ENCODE measurements around the gene MUC12.
"Not testable (repeated sequence)": the region's sequence is repeated elsewhere in the genome, so short reads cannot be mapped to it uniquely, and the experiment has no call there.

The MUC12 gene

GRCh38 chr7:100998530-100998929 lies 29.2 kb downstream of the MUC12 start:
- DNase-seq: not testable (repeated sequence)

DNA sequence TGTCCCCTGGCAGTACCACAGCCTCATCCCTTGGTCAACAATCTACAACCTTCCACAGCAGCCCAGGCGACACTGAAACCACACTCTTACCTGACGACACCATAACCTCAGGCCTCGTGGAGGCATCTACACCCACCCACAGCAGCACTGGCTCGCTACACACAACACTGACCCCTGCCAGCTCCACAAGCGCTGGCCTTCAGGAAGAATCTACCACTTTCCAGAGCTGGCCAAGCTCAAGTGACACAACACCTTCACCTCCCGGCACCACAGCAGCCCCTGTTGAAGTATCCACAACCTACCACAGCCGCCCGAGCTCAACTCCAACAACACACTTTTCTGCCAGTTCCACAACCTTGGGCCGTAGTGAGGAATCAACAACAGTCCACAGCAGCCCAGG lies 30.0 kb downstream of the MUC12 start:
- DNase-seq: not testable (repeated sequence)

- DNase-seq: not testable (repeated sequence)
Observed at GRCh38 chr7:101000025-101000424, 30.7 kb downstream of the MUC12 start.

- DNase-seq: not testable (repeated sequence)
Observed at GRCh38 chr7:101002333-101002732, 33.0 kb downstream of the MUC12 start.

GRCh38 chr7:101007361-101007760 lies 38.0 kb downstream of the MUC12 start:
- not testable (repeated sequence) for DNase-seq

GRCh38 chr7:101009629-101010028 lies 40.3 kb downstream of the MUC12 start:
- no peak for DNase-seq

DNA sequence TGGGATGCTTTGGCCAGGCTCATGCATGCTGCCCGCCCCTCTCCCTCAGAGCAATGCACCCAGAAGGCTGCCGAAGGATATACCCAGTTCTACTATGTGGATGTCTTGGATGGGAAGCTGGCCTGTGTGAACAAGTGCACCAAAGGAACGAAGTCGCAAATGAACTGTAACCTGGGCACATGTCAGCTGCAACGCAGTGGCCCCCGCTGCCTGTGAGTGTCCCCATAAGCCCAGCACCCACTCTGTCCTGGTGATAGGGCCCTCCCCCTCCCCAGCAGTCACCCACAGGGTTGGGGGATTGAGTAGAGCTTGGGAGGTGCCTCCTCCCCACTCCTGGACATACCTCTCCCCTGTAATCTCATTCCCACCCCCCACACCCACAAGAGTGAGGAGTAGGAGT lies 43.6 kb downstream of the MUC12 start:
- no peak for DNase-seq

DNA sequence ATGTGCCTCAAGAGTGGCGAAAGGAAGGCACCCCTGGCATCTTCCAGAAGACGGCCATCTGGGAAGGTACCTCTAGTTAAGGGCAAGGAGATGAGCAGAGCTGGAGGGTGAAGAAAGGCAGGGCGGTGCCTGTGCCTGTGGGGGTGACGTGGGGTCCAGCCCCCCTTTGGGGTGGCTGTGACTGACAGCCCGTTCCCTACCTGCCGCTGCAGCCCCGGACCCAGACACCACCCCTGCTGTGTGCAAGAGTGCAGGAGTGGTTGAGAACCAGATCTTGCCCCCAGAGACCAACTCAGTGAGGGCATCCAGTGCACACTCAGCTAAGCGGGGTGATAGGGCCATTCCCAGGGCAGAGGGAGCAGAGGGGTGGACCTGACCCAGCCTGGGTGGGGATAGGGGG lies 46.3 kb downstream of the MUC12 start:
- DNase-seq: no peak

- DNase-seq: no peak
Observed at GRCh38 chr7:101017064-101017777, 47.9 kb downstream of the MUC12 start.

DNA sequence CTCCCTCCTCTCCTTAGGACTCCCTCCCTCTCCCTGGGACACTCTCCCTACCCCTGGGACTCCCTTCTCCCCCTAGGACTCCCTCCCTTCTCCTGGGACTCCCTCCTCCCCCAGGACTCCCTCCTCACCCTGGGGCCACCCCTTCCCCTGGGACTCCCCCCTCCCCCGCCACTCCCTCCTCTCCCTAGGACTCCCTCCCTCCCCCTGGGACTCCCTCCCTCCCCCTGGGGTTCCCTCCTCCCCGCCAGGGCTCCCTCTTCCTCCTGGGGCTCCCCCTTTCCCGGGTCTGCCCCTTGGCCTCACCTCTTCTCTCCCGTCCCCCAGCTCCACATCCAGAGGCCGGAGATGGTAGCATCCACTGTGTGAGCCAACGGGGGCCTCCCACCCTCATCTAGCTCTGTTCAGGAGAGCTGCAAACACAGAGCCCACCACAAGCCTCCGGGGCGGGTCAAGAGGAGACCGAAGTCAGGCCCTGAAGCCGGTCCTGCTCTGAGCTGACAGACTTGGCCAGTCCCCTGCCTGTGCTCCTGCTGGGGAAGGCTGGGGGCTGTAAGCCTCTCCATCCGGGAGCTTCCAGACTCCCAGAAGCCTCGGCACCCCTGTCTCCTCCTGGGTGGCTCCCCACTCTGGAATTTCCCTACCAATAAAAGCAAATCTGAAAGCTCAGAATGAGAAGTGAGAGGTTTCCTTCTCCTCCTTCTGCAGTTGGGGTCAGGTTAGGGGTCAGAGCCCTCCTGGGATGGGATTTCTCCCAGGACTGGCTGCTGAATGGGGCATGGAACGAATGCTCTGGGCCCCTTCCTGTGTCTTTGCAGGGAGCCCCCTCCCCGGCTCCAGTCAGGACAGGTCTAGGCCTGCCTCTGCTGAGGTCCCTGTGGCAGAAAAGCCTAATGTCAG lies 49.2 kb downstream of the MUC12 start:
- no peak for DNase-seq

DNA sequence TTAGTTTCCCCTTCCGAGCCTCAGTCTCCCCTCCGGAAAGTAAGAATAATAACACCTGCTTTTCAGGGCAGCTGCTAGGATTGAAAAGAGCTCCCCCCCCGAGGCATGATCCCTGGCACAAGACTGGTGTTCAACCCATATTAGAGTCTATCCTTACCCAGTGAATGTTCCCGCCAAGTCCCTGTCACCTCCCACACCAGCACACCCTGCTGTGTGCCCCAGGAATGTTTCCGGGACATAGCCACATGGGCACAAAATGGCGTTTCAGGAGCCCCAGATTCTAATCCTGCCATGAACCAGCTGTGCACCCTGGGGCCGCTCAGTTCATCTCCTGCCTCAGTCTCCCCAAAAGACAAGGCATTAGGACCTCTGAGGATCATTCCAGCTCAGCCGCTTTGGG lies 51.1 kb downstream of the MUC12 start:
- DNase-seq: no peak

DNA sequence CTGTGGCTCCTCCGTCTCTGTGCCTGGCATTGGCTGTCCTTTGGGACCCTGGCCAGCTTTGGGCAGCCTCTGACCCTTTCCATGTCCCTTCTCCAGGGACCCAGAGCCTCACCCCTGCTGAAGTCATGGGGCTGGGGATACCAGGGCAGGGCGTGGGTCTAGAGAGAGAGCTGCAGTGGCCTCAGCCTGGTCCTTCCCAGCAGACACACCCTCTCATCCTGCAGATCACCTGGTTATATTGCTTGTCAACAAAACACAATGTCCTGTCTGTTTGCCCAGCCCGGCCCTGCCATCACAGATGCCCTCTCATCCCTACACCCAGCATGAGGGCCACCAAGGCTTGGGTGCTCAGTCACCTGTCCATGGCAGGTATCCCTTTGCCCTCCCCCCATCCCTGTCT lies 52.3 kb downstream of the MUC12 start:
- DNase-seq: no peak

- DNase-seq: no peak
Observed at GRCh38 chr7:101023839-101024238, 54.5 kb downstream of the MUC12 start.

DNA sequence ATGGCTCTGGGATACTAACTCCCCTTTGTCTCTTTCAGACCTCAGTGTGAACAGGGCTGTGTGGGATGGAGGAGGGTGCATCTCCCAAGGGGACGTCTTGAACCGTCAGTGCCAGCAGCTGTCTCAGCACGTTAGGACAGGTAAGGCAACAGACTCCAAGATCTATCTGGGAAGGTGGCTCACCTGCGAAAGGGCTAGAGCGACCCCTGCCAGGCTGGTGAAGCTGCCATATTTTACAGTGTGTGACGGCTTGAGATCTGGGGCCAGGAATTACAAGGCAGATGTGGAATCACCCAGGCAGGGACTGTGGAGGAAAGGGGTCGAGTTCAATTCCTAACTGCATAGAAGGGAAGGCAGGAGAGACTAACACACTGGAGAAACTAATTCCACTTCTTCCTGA lies 61.7 kb downstream of the MUC12 start:
- DNase-seq: no peak

- DNase-seq: no peak
Observed at GRCh38 chr7:101035941-101036340, 66.6 kb downstream of the MUC12 start.

- DNase-seq: not testable (repeated sequence)
Observed at GRCh38 chr7:101041283-101041682, 71.9 kb downstream of the MUC12 start.

DNA sequence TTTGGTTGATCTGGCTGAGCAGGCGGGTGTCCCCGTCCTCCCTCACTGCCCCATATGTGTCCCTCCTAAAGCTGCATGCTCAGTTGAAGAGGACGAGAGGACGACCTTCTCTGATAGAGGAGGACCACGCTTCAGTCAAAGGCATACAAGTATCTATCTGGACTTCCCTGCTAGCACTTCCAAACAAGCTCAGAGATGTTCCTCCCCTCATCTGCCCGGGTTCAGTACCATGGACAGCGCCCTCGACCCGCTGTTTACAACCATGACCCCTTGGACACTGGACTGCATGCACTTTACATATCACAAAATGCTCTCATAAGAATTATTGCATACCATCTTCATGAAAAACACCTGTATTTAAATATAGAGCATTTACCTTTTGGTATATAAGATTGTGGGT lies 89.0 kb downstream of the MUC12 start:
- no peak for DNase-seq

GRCh38 chr7:101059620-101059942 lies 90.2 kb downstream of the MUC12 start:
- no peak for DNase-seq

DNA sequence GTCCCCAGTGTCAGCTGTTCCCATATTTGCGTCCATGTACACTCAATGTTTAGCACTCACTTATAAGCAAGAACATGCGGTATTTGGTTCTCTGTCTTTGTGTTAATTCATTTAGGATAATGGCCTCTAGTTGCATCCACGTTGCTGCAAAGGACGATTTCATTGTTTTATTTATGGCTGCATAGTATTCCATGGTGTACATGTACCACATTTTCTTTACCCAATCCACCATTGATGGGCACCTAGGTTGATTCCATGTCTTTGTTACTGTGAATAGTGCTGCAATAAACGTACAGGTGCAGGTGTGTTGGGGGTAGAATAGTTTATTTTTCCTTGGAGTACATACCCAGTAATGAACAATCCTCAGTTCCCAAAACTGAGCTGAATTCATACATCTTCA lies 91.6 kb downstream of the MUC12 start:
- no peak for DNase-seq

GRCh38 chr7:101064176-101064550 lies 94.8 kb downstream of the MUC12 start:
- DNase-seq: not testable (repeated sequence)

DNA sequence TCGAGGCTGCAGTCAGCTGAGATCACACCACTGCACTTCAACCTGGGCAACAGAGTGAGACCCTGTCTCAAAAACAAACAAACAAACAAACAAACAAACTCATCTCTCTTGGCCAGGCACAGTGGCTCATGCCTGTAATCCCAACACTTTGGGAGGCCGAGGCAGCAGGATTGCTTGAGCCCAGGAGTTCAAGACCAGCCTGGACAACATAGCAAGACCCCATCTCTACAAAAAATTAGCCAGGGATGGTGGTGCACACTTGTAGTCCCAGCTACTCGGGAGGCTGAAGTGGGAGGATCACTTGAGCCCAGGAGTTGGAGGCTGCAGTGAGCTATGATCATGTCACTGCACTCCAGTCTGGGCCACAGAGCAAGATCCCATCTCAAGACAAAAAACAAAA lies 95.8 kb downstream of the MUC12 start:
- DNase-seq: not testable (repeated sequence)

DNA sequence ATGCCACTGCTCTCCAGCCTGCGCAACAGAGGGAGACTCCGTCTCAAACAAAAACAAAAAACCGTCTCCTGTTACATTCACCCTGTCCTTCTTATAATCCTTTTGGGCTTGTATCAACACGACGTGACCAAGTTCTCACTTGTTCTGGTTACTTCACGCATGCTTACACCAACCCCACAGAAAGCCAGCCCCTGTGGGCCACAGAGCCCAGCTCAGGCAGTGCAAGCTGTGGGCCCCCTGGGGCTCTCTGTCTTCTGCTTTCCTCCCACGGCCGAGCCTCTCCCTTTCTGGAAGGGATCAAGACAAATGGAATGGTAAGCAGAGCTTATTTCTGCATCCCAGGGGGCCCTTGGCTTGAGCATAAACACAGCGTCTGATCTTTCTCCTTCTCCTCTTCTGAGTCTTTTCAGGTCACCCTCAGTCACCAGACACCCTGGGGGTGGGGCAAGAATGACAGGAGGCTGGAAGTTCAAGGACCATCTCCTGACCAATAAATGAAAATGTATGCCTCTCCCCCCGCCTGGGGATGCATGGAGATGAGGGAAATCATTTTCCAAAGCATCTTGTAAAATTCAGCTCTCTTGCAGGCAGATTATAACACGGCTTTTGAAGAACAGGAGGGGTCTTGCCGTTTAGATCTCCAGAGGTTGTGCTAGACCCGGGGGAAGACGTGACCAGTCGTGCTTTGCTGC lies 96.9 kb downstream of the MUC12 start:
- no peak for DNase-seq

DNA sequence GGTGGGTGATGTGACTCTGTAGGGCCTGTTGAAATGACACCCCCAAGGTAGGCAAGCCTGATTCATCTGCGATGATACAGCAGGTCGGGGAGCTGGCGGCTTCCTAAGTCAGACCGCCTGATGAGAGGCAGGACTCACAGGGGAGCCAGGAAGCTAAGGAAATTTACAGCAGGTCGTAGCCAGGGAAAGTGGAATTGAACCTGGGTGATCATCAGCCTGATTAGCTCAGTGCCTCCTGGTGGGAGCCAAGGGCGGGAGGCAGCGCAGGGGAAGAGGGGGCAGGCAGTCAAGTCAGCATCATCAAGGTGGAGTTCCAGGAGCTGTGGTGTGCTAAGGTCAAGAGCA lies 97.4 kb downstream of the MUC12 start:
- no peak for DNase-seq

DNA sequence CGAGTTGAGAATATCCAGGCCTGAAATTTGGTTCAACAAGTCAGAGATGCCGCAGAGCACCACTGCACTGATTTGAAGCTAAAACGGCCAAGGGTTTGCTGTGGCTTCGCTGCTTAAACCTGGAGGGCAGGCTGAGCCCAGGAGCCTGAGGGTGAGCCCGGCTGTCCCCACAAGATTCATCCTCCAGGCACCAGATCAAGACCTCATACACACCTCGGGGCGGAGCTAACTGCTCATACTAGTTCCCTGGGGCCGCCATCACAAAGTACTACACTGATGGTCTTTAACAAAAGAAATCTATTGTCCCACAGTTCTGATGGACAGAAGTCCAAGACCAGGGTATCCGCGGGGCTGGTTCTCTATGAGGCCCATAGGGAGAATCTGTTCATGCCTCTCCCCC lies 99.0 kb downstream of the MUC12 start:
- DNase-seq: no peak

Data from NCI-H446 treated with DMSO at 0.1 percent for 48 hours (cell line).